WI38 (cell line): Measurements from ENCODE around the gene CFAP46.

ENCODE experiments used
- H3K4me3 ChIP-seq: 2 replicates; pipeline ENCODE4 v1.5.1; 2011; ENCODE audit warnings: low read depth, mild to moderate bottlenecking, control low read depth, low read length
- TF ChIP-seq, protein P1 (sequence below): IDR thresholded peaks from 2 replicates; pipeline ENCODE4 v1.5.1; 2012; ENCODE audit warnings: low read depth, mild to moderate bottlenecking, control low read depth, low read length

The CFAP46 gene

DNA sequence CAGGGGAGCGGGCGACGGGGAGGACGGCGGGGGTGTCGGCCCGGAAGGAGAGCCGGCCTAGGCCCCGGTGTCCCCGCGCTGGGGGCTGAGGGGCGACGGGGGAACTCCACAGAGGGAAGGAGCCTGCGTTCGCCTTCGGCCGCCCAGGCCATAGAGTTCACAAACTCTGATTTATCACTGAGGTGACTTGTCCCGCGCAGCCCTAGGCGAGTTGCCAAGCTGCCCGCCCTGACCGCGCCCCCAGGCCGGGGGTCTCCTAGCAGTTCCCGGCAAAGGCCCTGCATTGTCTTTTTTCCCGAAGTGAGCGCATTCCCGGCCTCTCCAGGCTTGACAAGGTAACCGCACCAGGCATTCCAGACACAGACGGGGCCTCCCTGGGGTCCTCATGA is 153.5 kb downstream of the CFAP46 start:
- H3K4me3 ChIP-seq = no peak overlapping the region
- TF ChIP-seq, protein P1, sequence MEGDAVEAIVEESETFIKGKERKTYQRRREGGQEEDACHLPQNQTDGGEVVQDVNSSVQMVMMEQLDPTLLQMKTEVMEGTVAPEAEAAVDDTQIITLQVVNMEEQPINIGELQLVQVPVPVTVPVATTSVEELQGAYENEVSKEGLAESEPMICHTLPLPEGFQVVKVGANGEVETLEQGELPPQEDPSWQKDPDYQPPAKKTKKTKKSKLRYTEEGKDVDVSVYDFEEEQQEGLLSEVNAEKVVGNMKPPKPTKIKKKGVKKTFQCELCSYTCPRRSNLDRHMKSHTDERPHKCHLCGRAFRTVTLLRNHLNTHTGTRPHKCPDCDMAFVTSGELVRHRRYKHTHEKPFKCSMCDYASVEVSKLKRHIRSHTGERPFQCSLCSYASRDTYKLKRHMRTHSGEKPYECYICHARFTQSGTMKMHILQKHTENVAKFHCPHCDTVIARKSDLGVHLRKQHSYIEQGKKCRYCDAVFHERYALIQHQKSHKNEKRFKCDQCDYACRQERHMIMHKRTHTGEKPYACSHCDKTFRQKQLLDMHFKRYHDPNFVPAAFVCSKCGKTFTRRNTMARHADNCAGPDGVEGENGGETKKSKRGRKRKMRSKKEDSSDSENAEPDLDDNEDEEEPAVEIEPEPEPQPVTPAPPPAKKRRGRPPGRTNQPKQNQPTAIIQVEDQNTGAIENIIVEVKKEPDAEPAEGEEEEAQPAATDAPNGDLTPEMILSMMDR = no peak

- TF ChIP-seq, protein P1 = 0 out of 2 replicates have a peak, but pooled peaks have one; percentile 21
- no peak overlapping the region for H3K4me3 ChIP-seq
These were observed 154.1 kb downstream of the CFAP46 start for GRCh38 chr10:132788180-132788830.

GRCh38 chr10:132787495-132788179 is 154.7 kb downstream of the CFAP46 start:
- no peak overlapping the region for H3K4me3 ChIP-seq

DNA sequence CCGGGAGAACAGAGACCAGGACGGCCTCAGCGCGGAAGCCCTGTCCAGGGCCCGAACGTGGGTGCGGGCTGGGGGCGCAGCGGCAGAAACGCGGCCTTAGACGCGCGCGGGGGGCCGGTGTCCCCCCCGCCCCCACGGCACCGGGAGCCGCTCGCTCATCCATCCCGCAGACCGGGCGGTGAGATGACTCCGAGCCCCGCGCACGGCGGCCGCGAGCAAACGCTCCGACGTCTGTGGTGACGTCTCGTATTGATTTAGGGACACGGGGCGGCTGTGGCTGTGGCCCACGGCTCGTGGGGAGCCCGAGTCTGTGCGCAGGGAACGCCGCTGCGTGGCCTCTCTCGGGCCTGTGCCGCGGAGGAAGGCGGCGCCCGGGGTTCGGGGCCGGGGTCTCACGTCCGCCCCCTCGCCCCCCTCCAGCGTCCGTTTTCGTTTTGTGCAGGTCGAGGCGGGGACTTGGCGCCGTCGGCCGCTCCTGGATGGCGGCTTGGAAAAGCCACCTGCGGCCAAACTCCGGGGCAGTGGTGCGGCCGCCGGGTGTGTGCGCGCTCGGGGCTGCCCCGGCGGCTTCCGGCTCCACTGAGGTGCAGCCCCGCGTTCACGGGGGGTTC is 155.4 kb downstream of the CFAP46 start:
- no peak overlapping the region for H3K4me3 ChIP-seq
- TF ChIP-seq, protein P1 = no peak

More at GRCh38 chr10:132787495-132788179, 154.7 kb downstream of the CFAP46 start:
- TF ChIP-seq, protein P1 = no peak

GRCh38 chr10:132786476-132786883 is 155.9 kb downstream of the CFAP46 start:
- TF ChIP-seq, protein P1 = no peak
- no peak overlapping the region for H3K4me3 ChIP-seq

GRCh38 chr10:132785723-132786475 is 156.5 kb downstream of the CFAP46 start, which contains the start of gene NKX6-2:
Gene NKX6-2, minus strand, starts transcription at chr10:132786147. Its CDS starts 199 bp downstream, at chr10:132785948.
- TF ChIP-seq, protein P1 = no peak
- H3K4me3 ChIP-seq = no peak within 1 kb of the TSS
